Neural progenitor cell (in vitro differentiated cells): ENCODE data around the gene IDH1.

Experiments used
- CTCF ChIP-seq: fragments of 200-600 bp; sonication (generic); IDR thresholded peaks from 2 replicates; pipeline ENCODE4 v1.5.1; 2017; ENCODE audit warnings: antibody characterized with exemption, mild to moderate bottlenecking
- EZH2 ChIP-seq: fragments of 200-600 bp; sonication (generic); IDR thresholded peaks from 2 replicates; pipeline ENCODE4 v1.6.1; 2017; ENCODE audit warnings: antibody characterized with exemption, mild to moderate bottlenecking, moderate library complexity
- EZH2phosphoT487 ChIP-seq: fragments of 200-600 bp; sonication (generic); IDR thresholded peaks from 2 replicates; pipeline ENCODE4 v1.6.1; 2017; ENCODE audit warnings: antibody characterized with exemption

- TF ChIP-seq CTCF (no peak), EZH2 (no peak), EZH2phosphoT487 (no peak)
Measured at GRCh38 chr2:208280234-208280633, 25.4 kb upstream of the IDH1 start.
